GM18498 (cell line): ENCODE data around the gene OR2W3.

ENCODE experiments used
- ATAC-seq: cut with Tn5 transposase; IDR thresholded peaks from one replicate; pipeline ENCODE4 v1.9.1; 2021; ENCODE audit warnings: mild to moderate bottlenecking, moderate library complexity; ENCODE audit not compliant: unreplicated experiment

OR2W3 gene

DNA sequence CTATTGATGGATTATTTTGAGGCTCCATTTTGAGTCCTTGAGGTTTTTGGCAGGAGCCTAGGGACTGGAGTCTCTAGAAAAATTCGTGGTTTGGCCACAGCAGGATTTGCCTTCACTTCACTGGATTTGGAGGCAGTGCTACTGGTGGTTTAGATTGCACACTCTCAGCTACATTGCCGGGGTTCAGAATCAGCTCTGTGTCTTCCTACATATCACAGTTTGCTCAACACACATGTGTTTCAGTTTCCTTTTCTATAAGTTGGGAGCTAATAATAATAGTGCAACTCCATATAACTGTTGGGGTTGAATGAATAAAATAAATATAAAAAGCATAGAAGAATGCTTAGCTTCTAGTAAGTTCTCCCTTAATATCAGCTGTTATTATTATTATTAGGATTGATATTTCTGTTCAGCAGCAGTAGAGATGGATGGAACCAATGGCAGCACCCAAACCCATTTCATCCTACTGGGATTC lies at the start of gene OR2W3:
OR2W3 (plus strand) TSS at position 425 of the 475 bp plus-strand sequence; CDS start at position 425, 0 bp downstream.
- no peak for ATAC-seq

GRCh38 chr1:247845693-247846017 lies 49.7 kb upstream of the OR2W3 start:
- no peak for ATAC-seq

DNA sequence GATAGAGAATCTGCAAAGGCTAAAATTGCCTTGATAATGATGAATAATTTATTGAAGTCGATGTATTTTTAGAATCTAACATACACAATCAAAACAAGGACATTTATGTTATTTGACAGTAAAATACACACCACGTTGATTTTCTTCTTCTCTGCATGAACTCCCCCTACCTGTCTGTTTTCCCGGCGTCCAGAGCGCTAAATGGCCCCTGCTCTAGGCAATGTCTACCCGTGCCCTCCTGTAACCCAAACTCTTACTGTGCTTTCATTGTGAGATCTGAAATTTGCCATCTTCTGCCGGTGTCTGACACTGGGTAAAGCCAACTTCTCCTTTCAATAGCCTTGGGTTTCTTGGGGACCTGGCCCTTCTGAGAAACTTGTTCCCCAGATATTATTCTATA lies 47.0 kb upstream of the OR2W3 start:
- no peak for ATAC-seq

- no peak for ATAC-seq
These were observed 45.8 kb upstream of the OR2W3 start for GRCh38 chr1:247849616-247850015.

GRCh38 chr1:247854899-247855545 lies 40.4 kb upstream of the OR2W3 start:
- no peak for ATAC-seq

GRCh38 chr1:247855911-247856310 lies 39.5 kb upstream of the OR2W3 start:
- ATAC-seq, result no peak

- ATAC-seq, result peak; percentile 43
These were observed 38.1 kb upstream of the OR2W3 start, which contains the start of gene TRIM58 for GRCh38 chr1:247857069-247857984. Gene TRIM58 (plus strand): TSS chr1:247857187. CDS start chr1:247857247, 60 bp downstream.

GRCh38 chr1:247857985-247858619 lies 37.3 kb upstream of the OR2W3 start:
- no peak for ATAC-seq

DNA sequence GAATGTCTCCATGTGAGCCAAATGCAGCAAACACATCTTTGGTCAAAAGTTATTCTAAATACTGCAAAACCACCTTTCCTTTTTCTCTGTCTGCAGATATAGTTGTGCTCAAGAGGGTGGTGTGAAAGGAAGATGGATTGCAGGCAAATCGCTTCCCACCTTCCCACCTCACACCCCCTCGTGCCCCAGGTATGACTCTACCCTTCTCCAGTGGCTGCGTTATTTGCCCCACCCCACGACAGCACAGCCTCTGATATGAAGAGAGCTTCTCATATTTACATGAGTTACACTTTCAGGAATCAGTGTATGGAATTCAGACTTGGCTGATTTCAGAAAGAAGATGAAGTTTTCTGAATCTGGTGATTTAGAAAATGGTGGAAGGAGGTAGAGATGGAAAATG lies 32.6 kb upstream of the OR2W3 start:
- no peak for ATAC-seq

DNA sequence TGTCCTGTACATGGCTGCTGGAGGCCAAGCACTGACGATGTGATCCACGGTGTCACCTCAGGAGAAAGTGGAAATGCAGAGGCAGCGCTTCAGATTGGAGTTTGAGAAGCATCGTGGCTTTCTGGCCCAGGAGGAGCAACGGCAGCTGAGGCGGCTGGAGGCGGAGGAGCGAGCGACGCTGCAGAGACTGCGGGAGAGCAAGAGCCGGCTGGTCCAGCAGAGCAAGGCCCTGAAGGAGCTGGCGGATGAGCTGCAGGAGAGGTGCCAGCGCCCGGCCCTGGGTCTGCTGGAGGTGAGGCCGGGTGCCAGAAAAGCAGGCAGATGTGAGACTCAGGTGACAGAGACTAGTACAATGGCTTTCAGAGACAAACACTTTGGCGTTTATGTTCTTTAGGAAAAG lies 30.7 kb upstream of the OR2W3 start:
- no peak for ATAC-seq

GRCh38 chr1:247865416-247865815 lies 30.0 kb upstream of the OR2W3 start:
- ATAC-seq, result no peak

GRCh38 chr1:247883346-247883745 lies 12.0 kb upstream of the OR2W3 start:
- ATAC-seq, result no peak

DNA sequence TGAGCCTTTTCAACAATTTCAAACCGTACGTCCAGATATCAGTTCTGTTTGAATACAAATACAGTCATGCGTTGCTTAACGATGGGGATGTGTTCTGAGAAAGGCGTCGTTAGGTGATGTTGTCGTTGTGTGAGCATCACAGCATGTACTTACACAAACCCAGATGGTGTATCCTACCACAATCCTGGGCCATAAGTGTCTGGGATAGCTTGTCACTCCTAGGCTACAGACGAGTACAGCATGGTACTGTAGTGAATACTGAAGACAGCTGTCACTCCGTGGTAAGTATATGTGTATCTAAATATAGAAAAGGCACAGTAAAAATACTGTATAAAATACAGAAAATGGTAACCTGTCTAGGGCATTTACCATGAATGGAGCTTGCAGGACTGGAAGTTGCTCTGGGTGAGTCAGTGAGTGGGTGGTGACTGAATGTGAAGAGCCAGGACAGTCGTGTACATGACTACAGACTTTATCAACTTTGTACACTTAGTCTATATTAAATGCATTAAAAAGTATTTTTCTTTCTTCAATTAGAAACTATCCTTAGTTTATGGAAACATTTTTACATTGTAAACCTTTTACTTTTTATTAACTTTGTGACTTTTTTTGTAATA lies 10.5 kb upstream of the OR2W3 start:
- no peak for ATAC-seq

DNA sequence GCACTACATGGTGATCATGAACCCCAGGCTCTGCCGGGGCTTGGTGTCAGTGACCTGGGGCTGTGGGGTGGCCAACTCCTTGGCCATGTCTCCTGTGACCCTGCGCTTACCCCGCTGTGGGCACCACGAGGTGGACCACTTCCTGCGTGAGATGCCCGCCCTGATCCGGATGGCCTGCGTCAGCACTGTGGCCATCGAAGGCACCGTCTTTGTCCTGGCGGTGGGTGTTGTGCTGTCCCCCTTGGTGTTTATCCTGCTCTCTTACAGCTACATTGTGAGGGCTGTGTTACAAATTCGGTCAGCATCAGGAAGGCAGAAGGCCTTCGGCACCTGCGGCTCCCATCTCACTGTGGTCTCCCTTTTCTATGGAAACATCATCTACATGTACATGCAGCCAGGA lies 589 bp downstream of the OR2W3 start:
- ATAC-seq, result no peak

DNA sequence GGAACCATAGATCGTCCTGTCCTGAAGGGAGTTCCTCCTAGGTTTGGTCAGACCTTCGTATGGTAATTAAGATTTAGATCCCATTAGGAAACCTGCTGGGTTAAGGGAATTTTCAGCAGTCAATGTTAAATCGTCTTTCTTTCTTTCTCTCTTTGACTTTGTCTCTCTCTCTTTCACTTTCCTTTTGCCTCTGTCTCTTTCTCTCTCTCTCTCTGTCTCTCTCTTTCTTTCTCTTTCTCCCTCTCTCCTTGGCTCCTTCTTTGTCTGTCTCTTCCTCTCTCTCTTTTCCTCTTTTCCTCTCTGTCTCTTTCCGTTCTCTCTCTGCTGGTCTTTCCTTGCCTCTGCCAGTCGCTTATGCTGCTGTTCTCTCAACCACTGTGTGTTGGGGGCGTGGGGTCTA lies 8.7 kb downstream of the OR2W3 start:
- no peak for ATAC-seq

DNA sequence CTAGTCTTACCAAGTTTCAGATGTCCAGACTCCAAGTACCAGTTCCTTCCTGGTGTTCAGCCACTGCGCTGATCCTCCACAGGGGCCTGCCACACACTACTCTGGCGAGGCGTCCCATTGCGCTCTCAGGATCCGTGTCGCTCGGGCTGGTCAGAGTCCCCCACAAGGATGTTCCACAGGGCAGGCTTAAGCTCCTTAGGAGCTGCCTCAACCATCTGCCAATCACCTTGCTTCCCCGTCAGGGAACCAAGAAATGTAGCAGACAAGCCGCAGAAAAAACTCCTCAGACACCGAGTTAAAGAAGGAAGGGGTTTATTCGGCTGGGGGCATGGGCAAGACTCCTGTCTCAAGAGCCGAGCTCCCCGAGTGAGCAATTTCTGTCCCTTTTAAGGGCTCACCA lies 9.8 kb downstream of the OR2W3 start:
- ATAC-seq, result no peak

- ATAC-seq, result no peak
These were observed 10.6 kb downstream of the OR2W3 start for GRCh38 chr1:247905910-247906503.

DNA sequence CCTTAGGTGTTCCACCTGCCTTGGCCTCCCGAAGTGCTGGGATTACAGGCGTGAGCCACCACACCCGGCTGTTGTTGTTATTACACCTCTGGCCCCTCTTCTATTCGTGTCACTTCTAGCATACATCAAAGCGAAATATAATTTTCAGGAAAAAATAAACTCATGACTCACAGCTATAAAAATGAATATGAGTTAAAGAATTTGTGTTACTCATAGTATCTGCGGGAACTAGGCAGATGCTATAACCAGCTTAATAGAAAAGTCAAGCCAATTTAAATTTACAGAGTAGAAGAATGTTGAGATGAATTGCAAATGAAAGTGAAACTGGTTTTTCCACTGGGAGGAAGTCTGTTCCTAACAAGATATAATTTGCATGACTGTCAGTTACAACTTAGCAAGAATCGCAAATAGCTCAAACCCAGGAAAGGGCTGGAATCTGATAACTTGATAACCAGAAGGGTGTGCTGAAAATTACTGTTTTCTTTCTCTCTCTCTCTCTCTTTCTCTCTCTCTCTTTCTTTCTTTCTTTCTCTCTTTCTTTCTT lies 11.2 kb downstream of the OR2W3 start:
- ATAC-seq, result no peak

DNA sequence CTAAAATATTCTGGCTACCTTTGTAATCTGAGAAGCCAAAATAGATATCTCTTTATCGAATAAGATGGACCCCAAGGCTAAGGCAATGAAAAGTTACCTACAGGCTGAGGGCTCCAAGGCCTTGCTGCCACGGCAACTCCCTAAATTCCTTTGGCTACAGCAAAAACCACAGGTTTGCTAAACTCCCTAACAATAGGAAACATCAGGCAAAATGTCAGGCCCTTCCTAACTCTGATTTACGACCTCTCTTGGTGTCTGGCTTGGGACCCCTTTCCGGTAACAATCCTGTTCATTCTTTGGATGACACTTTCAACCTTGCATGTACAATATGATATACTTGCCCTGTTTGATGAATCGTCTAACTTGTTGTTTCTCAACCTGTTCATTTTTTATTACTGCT lies 13.4 kb downstream of the OR2W3 start:
- no peak for ATAC-seq

DNA sequence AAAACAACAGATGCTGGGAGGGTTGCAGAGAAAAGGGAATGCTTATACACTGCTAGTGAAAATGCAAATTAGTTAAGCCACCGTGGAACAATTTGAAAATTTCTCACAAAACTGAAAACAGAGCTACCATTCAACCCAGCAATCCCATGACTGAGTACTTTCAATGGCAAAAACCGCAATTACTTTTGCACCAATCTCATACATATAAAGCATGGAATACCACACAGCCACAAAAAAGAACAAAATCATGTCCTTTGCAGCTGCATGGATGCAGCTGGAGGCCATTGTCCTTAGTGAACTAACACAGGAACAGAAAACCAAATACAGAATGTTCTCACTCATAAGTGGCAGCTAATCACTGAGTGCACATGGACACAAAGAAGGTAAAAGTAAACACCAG lies 18.4 kb downstream of the OR2W3 start:
- no peak for ATAC-seq
